Measurements from ENCODE around the gene EIF4E3.
A peak's percentile ranks its signal among the peaks of the same experiment; 100 is the strongest.

Gene EIF4E3

DNA sequence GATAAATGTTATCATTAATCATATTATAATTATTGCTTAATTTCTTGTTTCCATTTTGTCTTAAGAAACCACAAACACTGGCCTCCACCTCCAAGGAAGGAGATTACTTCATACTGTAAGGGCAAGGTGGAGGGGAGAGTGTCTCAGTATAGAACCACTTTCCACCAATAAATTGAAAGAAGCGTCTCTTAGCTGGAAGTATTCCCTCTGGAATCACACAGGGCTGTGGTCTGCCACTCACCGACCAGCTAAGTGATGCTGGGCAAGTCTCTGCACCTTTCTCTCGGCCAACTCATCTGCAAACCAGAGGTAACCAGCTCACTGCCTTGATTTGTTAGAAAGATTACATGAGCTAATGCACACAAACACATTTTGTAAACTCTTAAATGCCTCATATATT is 63.1 kb downstream of the EIF4E3 start:
- no peak for DNase-seq (ENCODE audit: low spot score)
- Histone ChIP-seq H3K27ac (no peak overlapping the region), H3K4me3 (no peak overlapping the region)
- TF ChIP-seq, protein P1, sequence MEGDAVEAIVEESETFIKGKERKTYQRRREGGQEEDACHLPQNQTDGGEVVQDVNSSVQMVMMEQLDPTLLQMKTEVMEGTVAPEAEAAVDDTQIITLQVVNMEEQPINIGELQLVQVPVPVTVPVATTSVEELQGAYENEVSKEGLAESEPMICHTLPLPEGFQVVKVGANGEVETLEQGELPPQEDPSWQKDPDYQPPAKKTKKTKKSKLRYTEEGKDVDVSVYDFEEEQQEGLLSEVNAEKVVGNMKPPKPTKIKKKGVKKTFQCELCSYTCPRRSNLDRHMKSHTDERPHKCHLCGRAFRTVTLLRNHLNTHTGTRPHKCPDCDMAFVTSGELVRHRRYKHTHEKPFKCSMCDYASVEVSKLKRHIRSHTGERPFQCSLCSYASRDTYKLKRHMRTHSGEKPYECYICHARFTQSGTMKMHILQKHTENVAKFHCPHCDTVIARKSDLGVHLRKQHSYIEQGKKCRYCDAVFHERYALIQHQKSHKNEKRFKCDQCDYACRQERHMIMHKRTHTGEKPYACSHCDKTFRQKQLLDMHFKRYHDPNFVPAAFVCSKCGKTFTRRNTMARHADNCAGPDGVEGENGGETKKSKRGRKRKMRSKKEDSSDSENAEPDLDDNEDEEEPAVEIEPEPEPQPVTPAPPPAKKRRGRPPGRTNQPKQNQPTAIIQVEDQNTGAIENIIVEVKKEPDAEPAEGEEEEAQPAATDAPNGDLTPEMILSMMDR (IDR thresholded peaks at IDR 0.05): no peak

DNA sequence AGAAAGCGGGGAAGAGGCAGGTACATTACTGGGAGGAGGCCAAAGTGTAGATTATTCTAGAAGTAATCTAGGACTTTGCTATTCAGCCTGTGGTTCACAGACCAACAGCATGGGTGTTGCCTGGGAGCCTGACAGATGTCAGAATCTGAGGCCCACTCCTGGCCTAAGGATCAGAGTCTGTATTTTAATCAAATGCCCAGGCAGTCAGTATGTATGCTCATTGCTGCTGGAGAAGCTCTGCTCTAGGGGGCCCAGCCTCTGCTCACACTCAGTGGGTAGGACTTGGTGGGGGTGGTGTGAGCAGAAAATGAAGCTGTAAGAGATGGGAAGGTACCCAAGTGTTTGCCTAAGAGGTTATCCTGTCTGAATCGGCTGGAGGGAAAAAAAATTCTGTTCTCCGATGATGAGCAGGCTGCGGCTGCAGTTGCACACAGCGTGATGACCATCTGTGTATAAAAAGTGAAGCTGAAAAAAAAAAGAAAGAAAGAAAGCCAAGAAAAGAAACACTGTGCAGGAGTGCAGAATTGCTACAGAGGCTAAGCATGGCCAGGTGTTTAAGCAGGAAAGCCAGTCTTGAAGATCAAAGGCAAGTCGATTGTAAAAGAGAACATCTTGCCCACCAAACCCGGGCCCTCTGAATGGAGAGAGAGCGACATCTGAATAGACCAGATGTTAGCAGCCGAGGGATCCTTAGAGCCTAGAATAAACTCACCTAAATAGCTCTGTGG is 65.2 kb downstream of the EIF4E3 start:
- no peak for DNase-seq (ENCODE audit: low spot score)
- H3K4me3 ChIP-seq: no peak overlapping the region
- H3K27ac ChIP-seq: no peak overlapping the region
- TF ChIP-seq, protein P1 (IDR thresholded peaks at IDR 0.05): no peak

DNA sequence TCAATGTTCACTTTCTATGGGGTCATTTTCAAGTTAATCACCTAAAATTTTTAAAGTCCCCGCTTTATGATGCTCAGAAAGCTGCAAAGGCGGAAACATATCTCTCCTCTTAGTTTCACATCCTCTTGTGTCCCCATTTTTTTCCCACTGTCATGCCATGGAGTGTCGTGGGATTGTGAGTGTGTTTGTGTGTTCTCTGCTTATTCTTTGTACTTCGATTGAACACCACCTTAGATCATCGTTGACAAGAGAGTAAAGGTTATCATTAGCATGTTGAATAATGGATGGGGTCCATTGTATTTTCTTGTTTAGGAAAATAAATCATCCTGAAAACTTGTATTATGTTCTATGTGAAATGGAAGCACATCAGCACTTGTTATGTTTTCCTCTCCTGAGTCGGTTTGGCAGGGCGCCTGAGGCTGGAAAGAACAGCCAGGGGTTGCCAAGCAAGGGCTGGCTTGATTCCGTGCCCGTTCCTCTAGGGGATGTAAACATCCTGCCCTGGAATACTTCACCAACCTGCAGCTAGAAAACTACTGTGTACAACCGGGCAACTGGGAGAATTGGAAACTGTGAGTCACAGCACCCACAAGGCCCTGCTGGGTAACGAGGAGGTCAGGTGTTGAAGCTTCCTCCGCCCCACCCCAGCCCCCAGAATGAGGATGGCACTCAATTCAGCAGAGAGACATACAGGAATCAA is 67.2 kb downstream of the EIF4E3 start:
- TF ChIP-seq, protein P1 (IDR thresholded peaks at IDR 0.05): no peak
- Histone ChIP-seq H3K4me3 (peak overlapping the region; percentile 18), H3K27ac (peak overlapping the region; percentile 69 to 80)
- DNase-seq (ENCODE audit: low spot score): peak; percentile 90

DNA sequence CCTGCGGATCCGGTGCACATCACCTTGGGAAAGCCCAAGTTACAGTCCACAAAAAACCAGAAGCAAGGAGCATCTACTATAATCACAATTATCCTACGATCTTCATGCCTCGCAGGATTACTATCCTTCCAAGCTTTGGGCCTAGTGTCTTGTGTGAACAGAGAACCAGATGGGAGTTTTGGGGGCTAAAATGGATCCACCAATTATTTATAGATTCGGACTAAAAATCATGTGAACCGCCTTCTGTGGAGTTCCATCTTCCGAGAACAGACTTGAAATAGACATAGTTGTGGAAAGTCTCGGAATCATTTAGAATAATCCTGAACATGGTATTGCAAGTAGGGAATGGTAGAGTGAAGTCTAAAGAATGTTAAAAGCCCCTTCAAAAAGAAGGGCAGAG is 70.1 kb downstream of the EIF4E3 start:
- H3K27ac ChIP-seq: no peak overlapping the region
- H3K4me3 ChIP-seq: no peak overlapping the region
- DNase-seq (ENCODE audit: low spot score): no peak
- TF ChIP-seq, protein P1 (IDR thresholded peaks at IDR 0.05): no peak

DNA sequence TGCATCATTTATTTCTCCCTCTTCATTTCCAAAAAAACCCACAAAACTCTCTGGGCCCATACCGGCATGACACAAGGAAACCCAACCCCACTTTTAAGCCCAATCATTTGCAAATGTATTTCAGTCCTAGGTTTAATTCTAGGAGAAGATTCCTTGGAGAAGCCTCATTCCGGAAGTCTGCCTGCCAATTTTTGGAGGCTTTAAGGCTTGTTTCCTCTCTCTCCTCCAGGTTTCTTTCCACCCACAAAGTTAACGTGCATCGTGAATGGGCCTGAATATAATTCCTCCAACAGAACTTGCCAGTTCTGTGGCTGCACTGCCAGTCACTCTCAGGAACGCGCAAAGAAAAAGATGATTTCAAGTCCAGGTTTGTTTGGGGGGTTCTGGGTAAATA is 71.8 kb downstream of the EIF4E3 start:
- TF ChIP-seq, protein P1 (IDR thresholded peaks at IDR 0.05): no peak
- no peak for DNase-seq (ENCODE audit: low spot score)
- H3K4me3 ChIP-seq: no peak overlapping the region
- no peak overlapping the region for H3K27ac ChIP-seq

DNA sequence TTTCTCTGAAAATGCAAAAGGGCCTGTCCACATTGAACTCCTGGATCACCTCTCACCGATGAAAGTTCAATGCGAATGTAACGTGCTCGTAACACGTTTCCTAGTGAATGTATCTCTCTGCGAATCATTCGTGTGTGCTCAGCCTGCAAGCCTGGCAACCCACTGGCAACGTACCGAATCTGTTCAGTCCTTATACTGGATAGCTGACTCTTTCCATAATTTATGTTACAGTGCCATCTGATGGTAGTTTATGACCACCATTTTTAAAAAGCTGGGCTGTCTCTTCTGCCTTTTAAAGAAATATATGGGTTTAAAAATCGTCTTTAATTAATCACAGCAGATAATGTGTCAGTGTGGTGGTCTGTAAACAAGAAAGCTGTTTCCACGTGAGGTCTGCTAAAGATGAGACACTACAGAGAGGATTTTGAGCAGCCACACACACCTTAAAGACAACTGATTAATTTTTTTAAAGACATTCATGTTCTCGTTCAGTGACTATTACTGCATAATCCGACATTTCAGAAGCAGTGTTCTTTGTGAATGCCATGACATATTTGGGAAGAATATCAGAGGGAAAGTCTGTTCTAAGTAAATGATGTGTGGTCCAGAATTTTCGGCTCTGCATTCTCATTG is 72.3 kb downstream of the EIF4E3 start:
- TF ChIP-seq, protein P1 (IDR thresholded peaks at IDR 0.05): peak; percentile 50
- H3K27ac ChIP-seq: no peak overlapping the region
- no peak for DNase-seq (ENCODE audit: low spot score)
- peak overlapping the region; percentile 43 for H3K4me3 ChIP-seq

Data from coronary artery (tissue), 2 donors.